H1 (cell line): ENCODE results near the gene ARPP19.
"Not testable (repeated sequence)": the region's sequence is repeated elsewhere in the genome, so short reads cannot be mapped to it uniquely, and the experiment has no call there.

Source experiments
- CHD1 ChIP-seq: IDR thresholded peaks from 2 replicates; pipeline ENCODE4 v1.6.1; 2012; ENCODE audit warnings: low read depth, low read length, improper control_type of control experiment
- CTCF ChIP-seq, 3 experiments: IDR thresholded peaks; 1 replicate in 2 of 3; 2 replicates in 1 of 3; pipeline versions ENCODE4 v1.5.1 to v1.6.1; 2011; ENCODE audit warnings: low read length in 3 of 3, mild to moderate bottlenecking in 3 of 3, inconsistent platforms in 2 of 3, low read depth in 1 of 3, moderate library complexity in 1 of 3; ENCODE audit not compliant: insufficient read depth in 1 of 3; ENCODE audit errors: control extremely low read depth in 1 of 3
- TBP ChIP-seq: IDR thresholded peaks from 2 replicates; pipeline ENCODE4 v1.6.1; 2011; ENCODE audit warnings: low read depth, low read length, improper control_type of control experiment

DNA sequence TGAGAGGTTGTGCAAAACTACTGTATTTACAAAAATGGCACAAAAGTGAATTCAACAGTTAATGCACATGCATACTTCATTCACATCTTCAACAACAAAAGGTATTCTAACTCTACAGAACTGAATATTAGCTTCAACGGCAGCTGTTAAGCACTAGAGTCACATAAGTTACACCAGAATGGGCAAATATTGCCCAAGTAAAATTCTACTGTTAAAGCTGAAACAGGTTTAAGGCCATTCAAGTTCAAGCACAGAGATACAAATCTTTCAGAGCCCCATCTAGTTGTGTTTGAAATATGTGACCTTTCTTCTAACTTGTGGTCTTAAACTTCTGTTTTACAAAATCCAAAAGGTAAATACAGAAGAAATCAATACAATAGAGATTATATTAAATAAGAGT is 17.6 kb downstream of the ARPP19 start:
- TF ChIP-seq TBP; CHD1; CTCF (IDR thresholded peaks at IDR 0.05; ENCODE audit: control extremely low read depth in 1 of 3, insufficient read depth in 1 of 3, low read depth in 1 of 3, low read length in 3 of 3): not testable (repeated sequence)
